CD4-positive, alpha-beta T cell treated with Interleukin-21 for 1 hour (primary cell): ENCODE measurements around the gene PRELID1.
"Not testable (repeated sequence)": the region's sequence is repeated elsewhere in the genome, so short reads cannot be mapped to it uniquely, and the experiment has no call there.

Source experiments
- DNase-seq: peaks from one replicate; pipeline ENCODE4 v3.0.0-alpha.2; 2020

PRELID1 gene

GRCh38 chr5:177336603-177337494 lies 33.2 kb downstream of the PRELID1 start:
- DNase-seq = no peak

- no peak for DNase-seq
Observed at GRCh38 chr5:177338251-177339106, 34.9 kb downstream of the PRELID1 start.

GRCh38 chr5:177339107-177339638 lies 35.6 kb downstream of the PRELID1 start:
- DNase-seq = no peak

- DNase-seq = not testable (repeated sequence)
Observed at GRCh38 chr5:177343000-177343399, 39.4 kb downstream of the PRELID1 start.

- no peak for DNase-seq
Observed at GRCh38 chr5:177343777-177344176, 40.2 kb downstream of the PRELID1 start.

- no peak for DNase-seq
Observed at GRCh38 chr5:177344891-177345290, 41.3 kb downstream of the PRELID1 start.

GRCh38 chr5:177346820-177347219 lies 43.2 kb downstream of the PRELID1 start:
- DNase-seq = no peak

- no peak for DNase-seq
Observed at GRCh38 chr5:177347699-177348098, 44.1 kb downstream of the PRELID1 start.

- DNase-seq = no peak
Observed at GRCh38 chr5:177349362-177349647, 45.7 kb downstream of the PRELID1 start.

- no peak for DNase-seq
Observed at GRCh38 chr5:177349762-177350161, 46.2 kb downstream of the PRELID1 start.

- no peak for DNase-seq
Observed at GRCh38 chr5:177350776-177351391, 47.3 kb downstream of the PRELID1 start.

- peak; percentile 95 for DNase-seq
Observed at GRCh38 chr5:177351392-177352329, 48.1 kb downstream of the PRELID1 start, which contains the start of gene LMAN2. Gene LMAN2, minus strand, starts transcription at chr5:177351668. Its CDS starts 21 bp downstream, at chr5:177351647.

- no peak for DNase-seq
Observed at GRCh38 chr5:177353093-177353492, 49.5 kb downstream of the PRELID1 start.

GRCh38 chr5:177354256-177354655 lies 50.7 kb downstream of the PRELID1 start:
- DNase-seq = no peak

GRCh38 chr5:177354711-177355110 lies 51.1 kb downstream of the PRELID1 start:
- no peak for DNase-seq

- no peak for DNase-seq
Observed at GRCh38 chr5:177355162-177355867, 51.7 kb downstream of the PRELID1 start.

- DNase-seq = no peak
Observed at GRCh38 chr5:177355868-177356168, 52.2 kb downstream of the PRELID1 start.
